Caco-2 (cell line): ENCODE results near the gene NCOR1. TPM values are rescaled to one million over a fixed set of nuclear protein-coding genes. Genes with fewer than 3 reads are reported as not detected.
"Not testable (repeated sequence)": the region's sequence is repeated elsewhere in the genome, so short reads cannot be mapped to it uniquely, and the experiment has no call there.

Experiments
- BruUV-seq: library from RNA; stranded (reverse); fragments of 400-500 nt; replicated peaks from 2 replicates; lab custom pipeline; 2021; lab: Mats Ljungman, UMichigan
- CTCF ChIA-PET: fragments of 300-600 bp; sonication (Branson Sonifier 250); formaldehyde crosslinking; loops from one replicate; lab custom pipeline; 2022; ENCODE audit warnings: antibody characterized with exemption; lab: Charles Lee
- POLR2A ChIA-PET: fragments of 300-600 bp; sonication (Branson Sonifier 250); formaldehyde crosslinking; loops from one replicate; lab custom pipeline; 2022; ENCODE audit warnings: antibody characterized with exemption; lab: Charles Lee
- DNase-seq, 2 experiments: peaks; one replicate each; pipeline versions ENCODE4 v3.0.0 to v3.0.0-alpha.2; 2020 to 2022
- H3K27me3 ChIP-seq: replicated peaks from 2 replicates; pipeline ENCODE4 v1.6.0; 2011; ENCODE audit warnings: low read length; ENCODE audit not compliant: control insufficient read depth, insufficient read depth
- H3K36me3 ChIP-seq: 2 replicates; pipeline ENCODE4 v1.5.1; 2011; ENCODE audit warnings: low read length; ENCODE audit not compliant: control insufficient read depth, insufficient read depth
- H3K4me1 ChIP-seq: fragments of 250-450 bp; sonication (Bioruptor Pico); 2 replicates; pipeline ENCODE4 v1.5.1; 2020; ENCODE audit warnings: mild to moderate bottlenecking
- H3K4me3 ChIP-seq: 2 replicates; pipeline ENCODE4 v1.5.1; 2011; ENCODE audit warnings: low read depth, mild to moderate bottlenecking, control low read depth, low read length
- H3K9me3 ChIP-seq: fragments of 250-450 bp; sonication (Bioruptor Pico); 2 replicates; pipeline ENCODE4 v1.5.1; 2020; ENCODE audit warnings: mild to moderate bottlenecking, moderate library complexity
- H3K27ac Mint-ChIP-seq: one replicate; pipeline ENCODE4 v1.8.0; 2022; ENCODE audit warnings: mixed read lengths; ENCODE audit not compliant: unreplicated experiment
- H3K27me3 Mint-ChIP-seq: one replicate; pipeline ENCODE4 v1.8.0; 2022; ENCODE audit warnings: mixed read lengths; ENCODE audit not compliant: insufficient read depth, unreplicated experiment
- H3K36me3 Mint-ChIP-seq: one replicate; pipeline ENCODE4 v1.8.0; 2022; ENCODE audit warnings: mild to moderate bottlenecking, mixed read lengths; ENCODE audit not compliant: insufficient read depth, unreplicated experiment
- H3K4me1 Mint-ChIP-seq: one replicate; pipeline ENCODE4 v1.8.0; 2022; ENCODE audit warnings: low read depth, mixed read lengths; ENCODE audit not compliant: unreplicated experiment
- H3K4me3 Mint-ChIP-seq: one replicate; pipeline ENCODE4 v1.8.0; 2022; ENCODE audit warnings: mild to moderate bottlenecking, moderate library complexity, mixed read lengths; ENCODE audit not compliant: unreplicated experiment
- H3K9me3 Mint-ChIP-seq: one replicate; pipeline ENCODE4 v1.8.0; 2022; ENCODE audit warnings: mixed read lengths; ENCODE audit not compliant: unreplicated experiment
- CTCF ChIP-seq, 2 experiments: fragments of 200-600 bp in 1 of 2; IDR thresholded peaks; 1 replicate in 1 of 2; 2 replicates in 1 of 2; pipeline versions ENCODE4 v1.5.1 to v1.8.0; 2011 to 2022; ENCODE audit warnings: antibody characterized with exemption in 1 of 2, control low read depth in 1 of 2, inconsistent platforms in 1 of 2, low read depth in 1 of 2, low read length in 1 of 2, mild to moderate bottlenecking in 1 of 2, moderate library complexity in 1 of 2; ENCODE audit not compliant: insufficient read depth in 1 of 2, severe bottlenecking in 1 of 2, unreplicated experiment in 1 of 2
- intact Hi-C: fragments of 100-400 bp; cut with micrococcal nuclease; formaldehyde crosslinking; loops from one replicate; pipeline ENCODE4 v1.10.0; 2022; ENCODE audit not compliant: unreplicated experiment
- total RNA-seq: library from RNA; stranded (reverse); gene quantifications from 2 replicates; pipeline ENCODE4 v1.2.3, GENCODE V29; 2022

Gene NCOR1
- total RNA-seq, 1 experiment from 2014 or later: 90.8 TPM

GRCh38 chr17:16211590-16211989, 3.7 kb downstream of the NCOR1 start:
- no peaks in the 10 kb centered on the region for H3K9me3 ChIP-seq
- DNase-seq: no peak
- Mint-ChIP-seq H3K9me3 (no peaks in the 10 kb centered on the region), H3K27me3 (no peaks in the 10 kb centered on the region), H3K36me3 (peaks cover 12% of the 10 kb centered on the region), H3K4me3 (no peak overlapping the region), H3K27ac (no peak overlapping the region), H3K4me1 (no peaks in the 10 kb centered on the region)
- no peak overlapping the region for H3K4me3 ChIP-seq
- no peaks in the 10 kb centered on the region for H3K36me3 ChIP-seq
- CTCF ChIA-PET: no interaction called here
- no peaks in the 10 kb centered on the region for H3K27me3 ChIP-seq
- no TSS peak for BruUV-seq
- intact Hi-C loops: no loop called here
- no peak for TF ChIP-seq CTCF (IDR thresholded peaks at IDR 0.05; ENCODE audit: insufficient read depth in 1 of 2, low read depth in 1 of 2, low read length in 1 of 2, severe bottlenecking in 1 of 2, unreplicated experiment in 1 of 2)
- POLR2A ChIA-PET: no interaction called here
- no peaks in the 10 kb centered on the region; the same call in 1 of the 2 replicates for H3K4me1 ChIP-seq

GRCh38 chr17:16204763-16205162, 10.6 kb downstream of the NCOR1 start:
- H3K27me3 ChIP-seq, H3K27me3 Mint-ChIP-seq, H3K4me1 ChIP-seq, DNase-seq, H3K36me3 Mint-ChIP-seq, H3K4me3 Mint-ChIP-seq, H3K36me3 ChIP-seq, CTCF ChIA-PET, intact Hi-C loops, POLR2A ChIA-PET, H3K27ac Mint-ChIP-seq, BruUV-seq, H3K4me3 ChIP-seq, H3K9me3 Mint-ChIP-seq, H3K9me3 ChIP-seq: not testable (repeated sequence)
- peaks cover 10% of the 10 kb centered on the region for H3K4me1 Mint-ChIP-seq

- POLR2A ChIA-PET: interaction anchor here (1.2 kb wide), 1 partner anchor 12 kb away, joined by 5 read pairs; the partner anchor contains the start of gene NCOR1
- H3K9me3 Mint-ChIP-seq, H3K27me3 Mint-ChIP-seq, H3K4me3 ChIP-seq, BruUV-seq, CTCF ChIA-PET, H3K4me1 ChIP-seq, DNase-seq, H3K36me3 Mint-ChIP-seq, intact Hi-C loops, H3K4me3 Mint-ChIP-seq, H3K9me3 ChIP-seq, H3K27me3 ChIP-seq, H3K36me3 ChIP-seq, H3K27ac Mint-ChIP-seq: not testable (repeated sequence)
- H3K4me1 Mint-ChIP-seq: peaks cover 10% of the 10 kb centered on the region
Measured at GRCh38 chr17:16202554-16203500, 12.5 kb downstream of the NCOR1 start.

- H3K4me1 ChIP-seq, intact Hi-C loops, H3K36me3 ChIP-seq, H3K27me3 ChIP-seq, H3K27me3 Mint-ChIP-seq, H3K9me3 Mint-ChIP-seq, H3K9me3 ChIP-seq, BruUV-seq, CTCF ChIA-PET, H3K36me3 Mint-ChIP-seq, H3K4me3 Mint-ChIP-seq, H3K4me3 ChIP-seq, H3K27ac Mint-ChIP-seq, DNase-seq, POLR2A ChIA-PET: not testable (repeated sequence)
- H3K4me1 Mint-ChIP-seq: peaks cover 10% of the 10 kb centered on the region
Measured at GRCh38 chr17:16201693-16202131, 13.6 kb downstream of the NCOR1 start.
